Smooth muscle cell (in vitro differentiated cells): ENCODE measurements around the gene PGAP2. TPM values are rescaled to one million over a fixed set of nuclear protein-coding genes. Genes with fewer than 3 reads are reported as not detected.

Experiments used
- DNase-seq: peaks from one replicate; lab custom pipeline; 2025; ENCODE audit not compliant: unreplicated experiment; lab: John Stamatoyannopoulos, UW
- H2AFZ ChIP-seq: fragments of 200-600 bp; sonication (generic); 2 replicates; pipeline ENCODE4 v1.6.0; 2016; ENCODE audit warnings: antibody characterized with exemption, low read depth, mild to moderate bottlenecking
- H3F3A ChIP-seq: fragments of 200-600 bp; sonication (generic); 2 replicates; pipeline ENCODE4 v1.6.0; 2017; ENCODE audit warnings: antibody characterized with exemption, low read depth
- H3K27ac ChIP-seq: fragments of 200-600 bp; sonication (generic); 2 replicates; pipeline ENCODE4 v1.5.1; 2016; ENCODE audit warnings: low read depth, mild to moderate bottlenecking
- H3K27me3 ChIP-seq: fragments of 200-600 bp; sonication (generic); 2 replicates; pipeline ENCODE4 v1.6.1; 2016; ENCODE audit warnings: low read depth, mild to moderate bottlenecking
- H3K36me3 ChIP-seq: fragments of 200-600 bp; sonication (generic); 2 replicates; pipeline ENCODE4 v1.5.1; 2016; ENCODE audit warnings: low read depth
- H3K4me1 ChIP-seq: fragments of 200-600 bp; sonication (generic); 2 replicates; pipeline ENCODE4 v1.5.1; 2016; ENCODE audit warnings: low read depth
- H3K4me2 ChIP-seq: fragments of 200-600 bp; sonication (generic); 2 replicates; pipeline ENCODE4 v1.6.0; 2016; ENCODE audit warnings: mild to moderate bottlenecking
- H3K4me3 ChIP-seq: fragments of 200-600 bp; sonication (generic); 2 replicates; pipeline ENCODE4 v1.5.1; 2016; ENCODE audit warnings: mild to moderate bottlenecking
- H3K79me2 ChIP-seq: fragments of 200-600 bp; sonication (generic); 2 replicates; pipeline ENCODE4 v1.6.0; 2016; ENCODE audit warnings: low read depth, mild to moderate bottlenecking
- H3K9ac ChIP-seq: fragments of 200-600 bp; sonication (generic); 2 replicates; pipeline ENCODE4 v1.6.0; 2016; ENCODE audit warnings: low read depth
- H3K9me3 ChIP-seq: fragments of 200-600 bp; sonication (generic); replicated peaks from 2 replicates; pipeline ENCODE4 v1.5.1; 2016; ENCODE audit warnings: low read depth
- H4K20me1 ChIP-seq: fragments of 200-600 bp; sonication (generic); 2 replicates; pipeline ENCODE4 v1.6.0; 2016; ENCODE audit warnings: low read depth
- WGBS: methylation state at CpG from one replicate; pipeline ENCODE4 v1.1.7; 2016; ENCODE audit warnings: low lambda C conversion rate; 5-methylcytosine and 5-hydroxymethylcytosine counted together
- polyA plus RNA-seq: library from polyadenylated mRNA; unstranded; fragments of >200 nt; fragmentation: Nextera tagmentation; extraction: Ambion mirVana; gene quantifications from 2 replicates; pipeline ENCODE4 v1.2.1, GENCODE V29; 2016
- total RNA-seq: library from RNA; depleted of rRNA; stranded (reverse); fragments of >200 nt; gene quantifications from 2 replicates; pipeline ENCODE4 v1.2.3, GENCODE V29; 2014
- TF ChIP-seq, protein P1 (sequence below): fragments of 200-600 bp; sonication (generic); IDR thresholded peaks from 2 replicates; pipeline ENCODE4 v1.5.1; 2017; ENCODE audit warnings: borderline replicate concordance, mild to moderate bottlenecking, antibody characterized with exemption; ENCODE audit not compliant: insufficient read depth, poor library complexity, severe bottlenecking

PGAP2 gene
- total and polyA plus RNA-seq, 2 experiments from 2014 or later = 8.7 to 10.9 TPM

DNA sequence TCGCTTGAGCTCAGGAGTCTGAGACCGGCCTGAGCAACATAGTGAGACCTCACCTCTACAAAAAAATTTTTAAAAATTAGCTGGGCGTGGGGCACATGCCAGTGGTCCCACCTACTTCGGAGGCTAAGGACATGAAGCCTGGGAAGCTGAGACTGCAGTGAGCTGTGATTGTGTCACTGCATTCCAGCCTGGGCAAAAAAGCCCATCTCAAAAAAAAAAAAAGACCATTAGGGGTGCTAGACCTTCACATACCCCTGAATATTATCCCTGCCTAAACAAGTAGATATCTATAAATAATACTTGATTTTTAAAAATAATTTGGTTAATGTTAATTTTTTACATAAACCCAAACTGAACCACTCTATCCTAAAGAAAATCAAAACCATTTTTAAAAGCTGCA lies 35.2 kb upstream of the PGAP2 start:
- DNase-seq = no peak

DNA sequence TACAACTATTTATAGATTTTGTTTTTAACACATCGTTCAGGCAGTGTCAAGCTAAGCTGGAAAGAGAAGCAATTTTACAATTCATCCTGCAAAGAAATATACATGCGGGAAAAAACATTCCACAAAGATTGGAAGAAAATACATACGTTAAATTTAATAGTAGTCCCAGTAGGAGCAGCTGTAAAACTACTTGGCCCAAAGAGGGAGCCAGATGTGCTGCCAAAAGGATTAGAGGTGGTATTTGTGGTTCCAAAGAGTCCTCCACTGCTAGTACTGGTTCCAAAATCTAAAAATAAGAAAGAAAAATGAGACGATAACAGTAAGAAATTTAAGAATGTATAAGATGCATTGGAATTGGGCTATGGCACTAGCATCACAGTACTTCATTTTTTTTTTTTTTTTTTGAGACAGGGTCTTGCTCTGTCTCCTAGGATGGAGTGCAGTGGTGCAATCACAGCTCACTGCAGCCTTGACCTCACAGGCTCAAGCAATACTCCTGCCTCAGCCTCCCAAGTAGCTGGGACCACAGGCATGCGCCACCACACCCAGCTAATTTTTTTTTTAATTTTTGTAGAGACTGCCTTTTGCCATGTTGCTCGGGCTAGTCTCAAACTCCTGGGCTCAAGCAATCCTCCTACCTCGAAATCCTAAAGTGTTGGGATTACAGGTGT lies 32.5 kb upstream of the PGAP2 start:
- H3K27me3 ChIP-seq = no peaks in the 10 kb centered on the region
- no peaks in the 10 kb centered on the region for H3F3A ChIP-seq
- peaks cover 7% of the 10 kb centered on the region for H3K79me2 ChIP-seq
- peaks cover 22% of the 10 kb centered on the region for H4K20me1 ChIP-seq
- no peak overlapping the region for H3K9ac ChIP-seq
- WGBS = 87% methylated on average over 7 of the region's 7 CpGs
- no peak overlapping the region for H3K4me3 ChIP-seq
- H2AFZ ChIP-seq = no peak overlapping the region
- H3K27ac ChIP-seq = no peak overlapping the region
- H3K4me1 ChIP-seq = no peaks in the 10 kb centered on the region
- DNase-seq = no peak
- TF ChIP-seq, protein P1, sequence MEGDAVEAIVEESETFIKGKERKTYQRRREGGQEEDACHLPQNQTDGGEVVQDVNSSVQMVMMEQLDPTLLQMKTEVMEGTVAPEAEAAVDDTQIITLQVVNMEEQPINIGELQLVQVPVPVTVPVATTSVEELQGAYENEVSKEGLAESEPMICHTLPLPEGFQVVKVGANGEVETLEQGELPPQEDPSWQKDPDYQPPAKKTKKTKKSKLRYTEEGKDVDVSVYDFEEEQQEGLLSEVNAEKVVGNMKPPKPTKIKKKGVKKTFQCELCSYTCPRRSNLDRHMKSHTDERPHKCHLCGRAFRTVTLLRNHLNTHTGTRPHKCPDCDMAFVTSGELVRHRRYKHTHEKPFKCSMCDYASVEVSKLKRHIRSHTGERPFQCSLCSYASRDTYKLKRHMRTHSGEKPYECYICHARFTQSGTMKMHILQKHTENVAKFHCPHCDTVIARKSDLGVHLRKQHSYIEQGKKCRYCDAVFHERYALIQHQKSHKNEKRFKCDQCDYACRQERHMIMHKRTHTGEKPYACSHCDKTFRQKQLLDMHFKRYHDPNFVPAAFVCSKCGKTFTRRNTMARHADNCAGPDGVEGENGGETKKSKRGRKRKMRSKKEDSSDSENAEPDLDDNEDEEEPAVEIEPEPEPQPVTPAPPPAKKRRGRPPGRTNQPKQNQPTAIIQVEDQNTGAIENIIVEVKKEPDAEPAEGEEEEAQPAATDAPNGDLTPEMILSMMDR = peak; percentile 6
- no peak overlapping the region for H3K4me2 ChIP-seq
- peaks cover 23% of the 10 kb centered on the region for H3K36me3 ChIP-seq
- no peaks in the 10 kb centered on the region for H3K9me3 ChIP-seq

More for the DNA sequence above, 35.2 kb upstream of the PGAP2 start:
- WGBS = over 99% methylated on average over 4 of the region's 4 CpGs
- no peak overlapping the region for H3K4me3 ChIP-seq
- no peaks in the 10 kb centered on the region for H3K9me3 ChIP-seq
- no peaks in the 10 kb centered on the region for H3K27me3 ChIP-seq
- H2AFZ ChIP-seq = no peak overlapping the region
- H3K36me3 ChIP-seq = peaks cover 27% of the 10 kb centered on the region
- peaks cover 6% of the 10 kb centered on the region for H4K20me1 ChIP-seq
- H3K27ac ChIP-seq = no peak overlapping the region
- H3K4me2 ChIP-seq = no peak overlapping the region
- no peaks in the 10 kb centered on the region for H3F3A ChIP-seq
- no peaks in the 10 kb centered on the region for H3K4me1 ChIP-seq
- H3K79me2 ChIP-seq = no peaks in the 10 kb centered on the region
- no peak overlapping the region for H3K9ac ChIP-seq
- TF ChIP-seq, protein P1 = no peak

DNA sequence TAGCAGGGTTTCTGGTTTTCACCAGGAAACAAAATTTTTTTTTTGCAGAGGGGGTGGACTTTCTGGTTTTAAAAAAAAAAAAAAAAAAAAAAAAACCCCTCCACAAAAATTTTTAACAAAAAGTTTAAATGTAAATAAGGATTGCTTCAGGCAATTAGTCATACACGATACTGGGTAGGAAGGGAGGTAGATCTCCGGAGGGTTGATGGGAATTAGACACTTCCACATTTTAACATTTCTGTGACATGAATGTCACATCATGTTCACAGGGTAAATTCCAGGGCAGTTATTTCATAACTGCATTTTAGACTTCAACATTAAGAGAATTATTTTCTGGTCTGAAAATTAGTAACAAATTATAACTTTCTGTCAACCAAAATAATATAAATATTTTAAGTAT lies 26.9 kb upstream of the PGAP2 start:
- DNase-seq = no peak
- Histone ChIP-seq H3K9ac (no peak overlapping the region), H3F3A (peaks cover 6% of the 10 kb centered on the region), H3K4me1 (peaks cover 3% of the 10 kb centered on the region), H3K9me3 (no peaks in the 10 kb centered on the region), H3K4me2 (peak overlapping the region; percentile 50), H2AFZ (no peak overlapping the region), H4K20me1 (peaks cover 71% of the 10 kb centered on the region), H3K36me3 (peaks cover 7% of the 10 kb centered on the region), H3K79me2 (peaks cover 53% of the 10 kb centered on the region), H3K27me3 (no peaks in the 10 kb centered on the region), H3K4me3 (no peak overlapping the region), H3K27ac (peak overlapping the region; percentile 60)
- 36% methylated on average over 2 of the region's 2 CpGs for WGBS
- TF ChIP-seq, protein P1 = no peak

DNA sequence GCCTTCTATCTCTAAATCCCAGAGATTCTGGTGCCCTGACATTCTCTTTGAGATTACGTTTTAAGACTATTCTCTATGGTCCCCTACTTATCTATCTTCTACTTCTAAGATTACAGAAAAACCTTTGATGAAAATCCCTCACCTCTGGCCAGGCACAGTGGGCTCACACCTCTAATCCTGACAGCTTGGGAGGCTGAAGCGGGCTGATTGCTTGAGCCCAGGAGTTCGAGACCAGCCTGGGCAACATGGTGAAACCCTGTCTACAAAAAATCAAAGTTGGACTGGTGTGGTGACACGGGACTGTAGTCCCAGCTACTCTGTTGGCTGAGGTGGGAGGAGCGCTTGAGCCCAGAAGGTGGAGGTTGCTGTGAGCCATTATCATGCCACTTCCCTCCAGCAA lies 25.4 kb upstream of the PGAP2 start:
- Histone ChIP-seq H3K4me1 (peaks cover 10% of the 10 kb centered on the region), H3K27ac (no peak overlapping the region), H3K9me3 (no peaks in the 10 kb centered on the region), H2AFZ (no peak overlapping the region), H4K20me1 (peaks cover 87% of the 10 kb centered on the region), H3K9ac (no peak overlapping the region), H3K4me3 (no peak overlapping the region), H3F3A (peaks cover 6% of the 10 kb centered on the region), H3K27me3 (no peaks in the 10 kb centered on the region), H3K36me3 (peaks cover 7% of the 10 kb centered on the region), H3K4me2 (no peak overlapping the region), H3K79me2 (peaks cover 69% of the 10 kb centered on the region)
- WGBS = 89% methylated on average over 5 of the region's 5 CpGs
- no peak for DNase-seq
- TF ChIP-seq, protein P1 = no peak
